LNCaP clone FGC (cell line): ENCODE measurements around the gene STK32C.

ENCODE experiments used
- DNase-seq: peaks from one replicate; pipeline ENCODE4 v3.0.0-alpha.2; 2011; ENCODE audit warnings: low read depth
- H3K4me3 ChIP-seq: 2 replicates; pipeline ENCODE4 v1.5.1; 2011; ENCODE audit warnings: mild to moderate bottlenecking, low read depth, low read length, control low read depth
- TF ChIP-seq, protein P1 (sequence below): IDR thresholded peaks from 2 replicates; pipeline ENCODE4 v1.5.1; 2012; ENCODE audit warnings: mild to moderate bottlenecking; ENCODE audit not compliant: control insufficient read depth, insufficient read depth; ENCODE audit errors: extremely low read depth

STK32C gene

DNA sequence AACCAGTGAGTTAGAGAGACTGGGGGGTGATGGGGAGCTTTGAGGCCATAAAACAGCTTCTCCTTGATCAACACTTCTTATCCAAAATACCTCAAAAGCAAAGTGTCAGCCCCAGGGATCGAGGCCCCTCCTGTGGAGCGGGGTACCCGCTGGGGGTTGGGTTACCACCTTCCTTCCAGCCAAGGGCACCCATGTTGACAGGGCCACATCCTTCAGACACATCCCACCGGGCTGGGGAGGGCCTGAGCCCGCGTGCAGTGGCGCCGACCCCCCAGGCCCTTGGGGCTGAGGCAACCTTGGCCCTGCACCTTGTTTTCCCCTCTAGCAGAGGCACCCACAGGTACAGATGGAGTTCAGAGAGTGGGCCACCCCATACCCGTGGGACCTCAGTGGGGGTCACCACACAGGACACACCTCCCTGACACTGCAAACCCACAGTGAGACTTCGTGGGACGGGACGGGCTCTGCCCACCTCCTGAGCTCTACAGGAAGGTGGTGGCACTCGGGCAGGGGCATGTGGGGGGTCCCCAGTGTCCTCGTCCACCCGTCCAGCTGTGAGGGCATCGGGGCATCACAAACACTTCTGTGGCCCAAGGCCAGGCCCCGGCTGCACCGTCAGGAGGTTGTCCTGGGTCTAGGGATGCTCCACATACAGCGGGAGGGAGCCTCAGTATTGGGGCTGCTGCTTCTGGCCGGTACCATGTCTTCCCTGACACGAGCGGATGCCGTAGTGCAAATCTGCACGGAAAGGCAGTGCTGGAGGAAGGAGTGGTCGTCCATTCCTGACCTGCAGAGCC, 110.3 kb downstream of the STK32C start:
- TF ChIP-seq, protein P1, sequence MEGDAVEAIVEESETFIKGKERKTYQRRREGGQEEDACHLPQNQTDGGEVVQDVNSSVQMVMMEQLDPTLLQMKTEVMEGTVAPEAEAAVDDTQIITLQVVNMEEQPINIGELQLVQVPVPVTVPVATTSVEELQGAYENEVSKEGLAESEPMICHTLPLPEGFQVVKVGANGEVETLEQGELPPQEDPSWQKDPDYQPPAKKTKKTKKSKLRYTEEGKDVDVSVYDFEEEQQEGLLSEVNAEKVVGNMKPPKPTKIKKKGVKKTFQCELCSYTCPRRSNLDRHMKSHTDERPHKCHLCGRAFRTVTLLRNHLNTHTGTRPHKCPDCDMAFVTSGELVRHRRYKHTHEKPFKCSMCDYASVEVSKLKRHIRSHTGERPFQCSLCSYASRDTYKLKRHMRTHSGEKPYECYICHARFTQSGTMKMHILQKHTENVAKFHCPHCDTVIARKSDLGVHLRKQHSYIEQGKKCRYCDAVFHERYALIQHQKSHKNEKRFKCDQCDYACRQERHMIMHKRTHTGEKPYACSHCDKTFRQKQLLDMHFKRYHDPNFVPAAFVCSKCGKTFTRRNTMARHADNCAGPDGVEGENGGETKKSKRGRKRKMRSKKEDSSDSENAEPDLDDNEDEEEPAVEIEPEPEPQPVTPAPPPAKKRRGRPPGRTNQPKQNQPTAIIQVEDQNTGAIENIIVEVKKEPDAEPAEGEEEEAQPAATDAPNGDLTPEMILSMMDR, result no peak
- H3K4me3 ChIP-seq, result no peak overlapping the region
- no peak for DNase-seq

DNA sequence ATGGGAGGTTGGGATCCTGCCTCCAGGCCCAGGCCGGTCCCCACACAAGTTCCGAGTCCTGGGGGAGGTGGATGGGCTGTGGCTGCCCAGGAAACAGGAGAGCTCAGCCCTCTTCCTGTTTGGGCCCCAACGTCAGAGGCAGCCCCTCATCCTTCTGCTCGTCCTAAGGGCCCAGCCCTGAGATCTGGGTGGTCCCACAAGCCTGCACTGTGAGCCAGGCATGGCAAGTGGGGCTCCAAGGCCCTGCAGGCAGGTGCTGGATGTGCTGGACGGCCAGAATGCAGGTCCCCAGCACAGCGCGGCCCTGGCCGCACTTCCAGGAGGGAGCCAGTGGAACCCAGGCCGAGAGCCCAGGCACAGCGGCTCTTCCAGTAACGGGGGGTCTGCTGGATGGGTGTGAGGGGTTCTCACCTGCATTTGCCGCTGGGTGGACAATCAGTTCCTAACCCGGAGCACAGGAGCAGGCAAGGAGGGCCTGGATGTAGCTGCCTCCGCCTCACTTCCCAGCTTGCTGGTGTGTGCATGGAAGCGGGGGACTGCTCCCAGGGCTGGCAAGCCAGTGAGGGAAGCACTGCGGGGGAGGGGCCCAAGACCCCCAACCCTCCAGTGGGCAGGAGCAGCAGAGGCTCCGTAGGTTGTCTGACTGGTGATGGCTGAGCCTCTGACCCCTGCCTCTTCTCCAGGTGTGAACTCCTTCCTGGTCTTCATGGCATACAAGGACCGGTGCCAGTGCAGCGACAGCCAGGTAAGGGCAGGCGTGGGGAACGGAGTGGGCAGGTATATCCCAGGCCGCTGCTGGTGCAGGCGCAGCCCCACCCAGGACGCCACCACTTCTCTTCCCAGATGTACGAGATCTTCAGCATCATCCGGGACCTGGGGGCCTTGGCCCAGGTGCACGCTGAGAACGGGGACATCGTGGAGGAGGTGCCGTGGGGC, 111.3 kb downstream of the STK32C start:
- DNase-seq, result no peak
- TF ChIP-seq, protein P1, result no peak
- no peak overlapping the region for H3K4me3 ChIP-seq

DNA sequence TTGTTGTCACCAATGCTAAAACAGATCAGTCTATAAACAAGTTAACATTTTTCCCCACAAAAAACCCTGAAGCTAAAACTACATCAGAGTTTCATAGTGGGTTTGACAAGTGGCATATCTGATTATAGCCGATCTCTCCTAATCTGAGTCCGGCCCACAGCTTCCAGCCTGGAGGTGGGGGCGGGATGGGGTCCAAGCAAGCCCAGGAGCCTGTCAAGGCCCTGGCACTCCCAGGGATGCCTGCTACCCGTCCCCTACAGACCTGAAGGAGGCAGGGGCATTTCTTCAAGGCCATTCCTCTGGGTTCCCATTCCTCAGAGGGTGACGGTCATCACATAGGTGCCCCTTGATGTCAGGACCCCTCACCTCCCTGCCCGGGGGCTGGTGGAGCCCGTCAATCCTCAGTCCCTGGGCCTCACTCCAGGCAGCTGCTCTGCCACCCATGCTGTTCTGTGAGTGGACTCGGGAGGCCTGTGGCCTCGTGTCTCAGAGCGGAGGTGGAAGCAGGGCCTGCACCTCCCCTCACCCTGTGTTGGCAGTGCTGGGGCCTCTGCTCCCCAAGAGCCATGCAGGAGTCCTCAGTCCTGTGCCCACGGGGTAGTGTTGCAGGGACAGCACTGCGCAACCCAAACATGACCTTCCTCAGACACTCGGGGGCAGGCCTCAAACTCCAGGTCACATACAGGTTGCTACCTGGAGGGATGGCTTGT, 112.2 kb downstream of the STK32C start:
- TF ChIP-seq, protein P1, result no peak
- DNase-seq, result no peak
- H3K4me3 ChIP-seq, result no peak overlapping the region

DNA sequence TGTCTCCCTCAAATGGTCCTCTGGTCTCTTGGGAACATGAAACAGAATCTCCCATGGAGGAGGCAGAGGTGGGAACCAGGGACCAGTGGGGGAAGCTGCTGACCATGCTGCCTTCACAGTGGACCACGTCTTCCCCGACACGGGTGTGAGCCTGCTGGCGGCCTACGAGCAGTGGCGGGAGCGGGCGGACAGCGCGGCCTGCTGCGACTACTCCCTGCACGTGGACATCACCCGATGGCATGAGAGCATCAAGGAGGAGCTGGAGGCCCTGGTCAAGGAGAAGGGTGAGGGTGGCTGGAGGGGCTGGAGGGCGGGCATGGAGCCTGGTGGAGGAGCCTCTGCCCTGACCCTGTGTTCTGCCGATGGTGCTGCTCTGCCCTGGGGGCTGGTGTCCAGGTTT, 113.0 kb downstream of the STK32C start:
- no peak for DNase-seq
- H3K4me3 ChIP-seq, result no peak overlapping the region
- TF ChIP-seq, protein P1, result no peak

DNA sequence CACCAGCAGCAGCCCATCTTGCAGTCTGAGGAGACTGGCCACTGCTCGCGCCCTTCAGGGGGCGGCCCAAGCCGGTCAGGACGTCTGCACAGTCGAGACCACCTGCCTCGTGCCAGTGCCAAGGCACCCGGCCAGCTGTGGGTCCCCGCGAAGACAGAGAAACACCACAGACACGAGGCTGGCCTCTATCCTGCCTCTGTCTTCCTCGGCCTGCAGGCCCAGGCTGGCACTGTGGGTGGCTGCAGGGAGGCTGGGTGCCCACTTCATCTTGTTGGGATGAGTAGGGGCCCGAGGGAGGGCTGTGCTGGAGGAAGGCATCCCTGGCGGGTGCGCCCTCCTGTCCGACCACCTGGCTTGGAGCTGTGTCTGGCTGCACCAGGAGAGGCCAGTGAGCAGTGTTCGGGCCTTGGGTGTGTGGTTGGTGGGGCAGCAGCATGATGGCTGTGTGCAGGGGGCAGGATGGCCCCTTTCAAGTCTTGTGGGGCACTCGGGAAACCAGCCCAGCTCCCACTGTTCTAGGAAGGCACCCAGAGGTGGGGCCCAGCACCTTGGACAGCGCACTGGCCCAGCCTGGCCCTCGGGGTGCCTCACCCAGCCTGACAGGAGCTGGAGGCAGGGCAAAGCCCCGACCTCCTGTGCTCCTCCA, 113.7 kb downstream of the STK32C start:
- DNase-seq, result no peak
- H3K4me3 ChIP-seq, result no peak overlapping the region
- TF ChIP-seq, protein P1, result no peak

DNA sequence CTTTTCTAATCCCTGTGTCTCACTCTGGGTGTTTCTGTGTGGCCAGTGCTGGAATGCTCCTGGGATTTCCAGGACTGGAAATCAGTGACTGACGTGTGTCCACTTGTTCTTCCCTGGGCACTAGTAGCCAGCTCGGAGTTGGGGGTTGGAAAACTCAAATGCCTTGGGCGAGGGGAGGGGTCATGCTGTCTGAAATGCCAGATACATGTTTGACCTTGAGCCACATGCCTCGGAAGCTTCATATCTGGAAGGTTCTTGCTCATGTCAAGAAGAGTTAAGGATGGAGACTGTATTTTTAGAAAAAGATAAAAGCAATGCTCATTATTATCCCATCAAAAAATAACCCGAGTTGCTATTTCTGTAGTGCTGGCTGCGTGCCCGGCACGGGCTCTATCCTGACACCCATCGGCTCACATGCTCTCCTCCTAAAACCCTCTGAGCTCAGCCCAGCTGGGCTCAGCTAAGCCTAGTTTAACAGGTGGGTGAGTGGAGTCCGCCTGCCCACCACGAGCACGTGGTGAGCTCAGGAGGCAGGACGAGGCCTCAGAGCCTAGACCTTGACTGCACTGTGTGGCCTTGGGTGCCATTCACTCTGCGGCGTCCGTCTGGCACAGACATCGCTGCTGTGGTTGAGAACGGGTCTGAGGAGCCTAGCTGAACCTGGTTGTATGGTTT, 114.6 kb downstream of the STK32C start:
- TF ChIP-seq, protein P1, result no peak
- no peak for DNase-seq
- no peak overlapping the region for H3K4me3 ChIP-seq
